Measurements from ENCODE around the gene CCDC148. TPM values are rescaled to one million over a fixed set of nuclear protein-coding genes. Genes with fewer than 3 reads are reported as not detected.

CCDC148 gene
- not detected in 2 replicates for total RNA-seq

DNA sequence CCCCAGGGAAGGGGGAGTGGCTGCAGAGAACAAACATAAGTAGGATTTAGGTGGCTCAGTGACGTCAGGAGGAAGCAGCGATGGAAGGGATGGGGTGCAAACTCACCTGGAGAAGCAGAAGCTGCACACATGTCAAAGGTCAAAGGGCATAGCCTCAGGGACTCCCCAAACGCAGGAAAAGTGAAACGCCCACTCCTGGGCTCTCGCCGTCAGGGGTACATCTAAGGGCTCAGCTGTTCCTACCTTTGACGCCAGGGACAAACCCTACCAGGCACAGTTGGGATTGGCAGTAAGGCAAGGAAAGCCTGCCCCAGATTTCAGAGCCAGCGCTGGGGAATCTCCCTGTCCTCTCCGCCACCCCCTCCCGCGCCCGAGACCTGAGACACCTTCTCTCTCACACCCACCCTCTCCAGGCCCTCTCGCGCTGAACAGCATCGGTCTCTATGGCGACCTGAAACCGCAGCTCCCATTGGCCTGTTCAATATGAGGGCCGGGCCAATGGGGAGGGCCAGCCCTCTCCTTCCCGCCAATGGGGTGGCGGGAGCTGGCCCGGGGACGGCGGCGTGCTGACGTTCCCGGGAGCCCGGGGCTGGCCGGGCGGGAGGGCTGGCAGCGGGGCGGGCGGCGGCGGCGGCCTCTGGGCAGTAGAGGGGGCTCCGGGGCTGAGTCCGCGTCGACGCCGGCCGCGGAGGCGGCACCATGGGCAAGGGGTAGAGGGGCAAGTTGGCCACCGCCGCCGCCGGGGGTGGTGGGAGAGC is at the start of gene CCDC148, which contains the start of gene PKP4:
CCDC148 (minus strand) TSS at position 445 of the 758 bp plus-strand sequence; CDS start at position 131, 314 bp downstream.
PKP4 (plus strand) TSS at position 644 of the 758 bp plus-strand sequence. CDS start 76,233 bp downstream, outside the sequence.
- H3K36me3 Mint-ChIP-seq (ENCODE audit: low read depth) = peaks cover 5% of the 10 kb centered on the region
- no peaks in the 10 kb centered on the region for H3K9me3 Mint-ChIP-seq
- intact Hi-C loops (cut with micrococcal nuclease) = loop anchor here (2.0 to 10.0 kb wide), 6 partner anchors 266 to 1256 kb away; partner anchors contain the start of genes ACVR1C, MARCHF7 and WDSUB1
- H3K27me3 Mint-ChIP-seq = peaks cover 18% of the 10 kb centered on the region
- peak within 1 kb of the TSS; percentile 47 for H3K27ac Mint-ChIP-seq
- CTCF ChIA-PET = interaction anchor here (0.7 to 2.2 kb wide), 2 partner anchors 277 to 1129 kb away, joined by 3 to 6 read pairs; no protein-coding TSS in a partner anchor
- TF ChIP-seq, protein P1, sequence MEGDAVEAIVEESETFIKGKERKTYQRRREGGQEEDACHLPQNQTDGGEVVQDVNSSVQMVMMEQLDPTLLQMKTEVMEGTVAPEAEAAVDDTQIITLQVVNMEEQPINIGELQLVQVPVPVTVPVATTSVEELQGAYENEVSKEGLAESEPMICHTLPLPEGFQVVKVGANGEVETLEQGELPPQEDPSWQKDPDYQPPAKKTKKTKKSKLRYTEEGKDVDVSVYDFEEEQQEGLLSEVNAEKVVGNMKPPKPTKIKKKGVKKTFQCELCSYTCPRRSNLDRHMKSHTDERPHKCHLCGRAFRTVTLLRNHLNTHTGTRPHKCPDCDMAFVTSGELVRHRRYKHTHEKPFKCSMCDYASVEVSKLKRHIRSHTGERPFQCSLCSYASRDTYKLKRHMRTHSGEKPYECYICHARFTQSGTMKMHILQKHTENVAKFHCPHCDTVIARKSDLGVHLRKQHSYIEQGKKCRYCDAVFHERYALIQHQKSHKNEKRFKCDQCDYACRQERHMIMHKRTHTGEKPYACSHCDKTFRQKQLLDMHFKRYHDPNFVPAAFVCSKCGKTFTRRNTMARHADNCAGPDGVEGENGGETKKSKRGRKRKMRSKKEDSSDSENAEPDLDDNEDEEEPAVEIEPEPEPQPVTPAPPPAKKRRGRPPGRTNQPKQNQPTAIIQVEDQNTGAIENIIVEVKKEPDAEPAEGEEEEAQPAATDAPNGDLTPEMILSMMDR (IDR thresholded peaks at IDR 0.05) = no peak
- ATAC-seq (ENCODE audit: low read depth) (peak; percentile 96), DNase-seq (peak; percentile 76)
- peak within 1 kb of the TSS; percentile 92 for H3K4me3 Mint-ChIP-seq
- H3K4me1 Mint-ChIP-seq = peaks cover 18% of the 10 kb centered on the region
- POLR2A ChIA-PET = no interaction called here

DNA sequence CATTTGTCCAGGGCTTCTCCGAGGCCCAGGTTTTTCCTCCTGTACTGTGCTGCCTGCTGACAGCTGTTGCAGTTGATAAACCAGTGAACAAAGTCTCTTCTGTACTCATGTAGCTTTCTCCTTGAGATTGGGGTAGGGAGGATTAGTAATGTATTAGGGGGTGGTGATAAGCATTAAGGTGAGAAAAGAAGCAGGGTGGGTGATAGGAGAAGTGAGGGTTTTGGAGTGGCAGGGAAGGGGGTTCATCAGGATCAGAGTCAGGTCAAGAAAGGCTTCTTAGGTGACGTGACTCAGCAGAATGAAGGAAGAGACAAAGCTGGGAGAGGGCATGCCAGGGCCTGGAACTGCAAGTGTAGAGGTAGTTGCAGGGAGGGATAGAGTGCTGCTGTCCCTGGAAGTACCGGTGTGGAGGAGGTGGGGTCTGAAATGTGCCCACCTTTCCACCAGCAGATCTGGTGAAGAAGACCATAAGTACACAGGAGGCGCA is 48.9 kb upstream of the CCDC148 start:
- ATAC-seq (ENCODE audit: low read depth) = no peak
- no peaks in the 10 kb centered on the region for H3K4me1 Mint-ChIP-seq
- H3K27ac Mint-ChIP-seq = no peak overlapping the region
- H3K4me3 Mint-ChIP-seq = no peak overlapping the region
- H3K36me3 Mint-ChIP-seq (ENCODE audit: low read depth) = no peaks in the 10 kb centered on the region
- H3K27me3 Mint-ChIP-seq = no peaks in the 10 kb centered on the region
- ChIA-PET POLR2A (no interaction called here), CTCF (no interaction called here)
- no peaks in the 10 kb centered on the region for H3K9me3 Mint-ChIP-seq
- DNase-seq = no peak
- TF ChIP-seq, protein P1 (IDR thresholded peaks at IDR 0.05) = no peak
- intact Hi-C loops (cut with micrococcal nuclease) = no loop called here

DNA sequence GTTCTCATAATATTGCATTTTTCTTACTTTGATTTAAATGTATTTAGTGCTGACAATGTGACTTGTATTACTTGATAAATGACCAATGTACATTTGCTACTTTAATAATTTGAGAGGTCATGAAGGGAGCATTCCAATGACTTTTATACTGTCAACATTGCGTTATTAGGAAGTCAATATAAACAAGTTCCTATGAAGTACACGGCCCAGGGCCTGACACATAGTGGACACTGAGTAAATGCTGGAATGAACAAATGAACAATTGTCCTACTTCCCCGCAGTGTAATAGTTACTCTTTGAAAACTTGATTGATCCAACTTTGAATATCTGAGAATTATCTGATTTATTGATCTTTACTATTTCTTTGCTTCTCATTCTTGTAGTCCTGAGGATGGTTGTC is 47.5 kb upstream of the CCDC148 start:
- intact Hi-C loops (cut with micrococcal nuclease) = no loop called here
- no peak for DNase-seq
- no peak for ATAC-seq (ENCODE audit: low read depth)
- ChIA-PET CTCF (no interaction called here), POLR2A (no interaction called here)
- no peak overlapping the region for H3K4me3 Mint-ChIP-seq
- no peaks in the 10 kb centered on the region for H3K4me1 Mint-ChIP-seq
- TF ChIP-seq, protein P1 (IDR thresholded peaks at IDR 0.05) = no peak
- no peaks in the 10 kb centered on the region for H3K36me3 Mint-ChIP-seq (ENCODE audit: low read depth)
- H3K27ac Mint-ChIP-seq = no peak overlapping the region
- no peaks in the 10 kb centered on the region for H3K9me3 Mint-ChIP-seq
- H3K27me3 Mint-ChIP-seq = no peaks in the 10 kb centered on the region

DNA sequence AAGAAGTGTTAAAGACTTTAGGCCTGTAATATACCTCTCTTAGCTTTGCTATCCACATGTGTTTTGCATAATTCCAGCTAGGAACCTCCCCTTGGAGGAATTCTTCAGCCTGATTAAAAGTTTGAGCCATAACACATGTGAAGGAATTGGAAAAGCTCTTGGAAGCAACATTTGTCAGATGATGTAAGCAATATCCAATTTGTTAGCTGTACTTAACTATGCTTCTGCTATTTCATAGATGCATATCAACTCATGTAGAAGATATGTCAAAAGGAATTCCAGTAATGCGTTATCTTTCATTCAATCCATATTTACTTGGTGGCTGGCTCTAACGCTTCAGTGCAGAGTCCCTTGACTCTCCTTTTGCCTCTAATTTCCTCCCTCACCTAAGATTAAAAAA is 46.4 kb upstream of the CCDC148 start:
- ChIA-PET POLR2A (no interaction called here), CTCF (no interaction called here)
- TF ChIP-seq, protein P1 (IDR thresholded peaks at IDR 0.05) = no peak
- no peak overlapping the region for H3K27ac Mint-ChIP-seq
- H3K9me3 Mint-ChIP-seq = no peaks in the 10 kb centered on the region
- no peaks in the 10 kb centered on the region for H3K27me3 Mint-ChIP-seq
- H3K4me3 Mint-ChIP-seq = no peak overlapping the region
- H3K36me3 Mint-ChIP-seq (ENCODE audit: low read depth) = no peaks in the 10 kb centered on the region
- no peak for ATAC-seq (ENCODE audit: low read depth)
- no peaks in the 10 kb centered on the region for H3K4me1 Mint-ChIP-seq
- DNase-seq = no peak
- intact Hi-C loops (cut with micrococcal nuclease) = no loop called here

DNA sequence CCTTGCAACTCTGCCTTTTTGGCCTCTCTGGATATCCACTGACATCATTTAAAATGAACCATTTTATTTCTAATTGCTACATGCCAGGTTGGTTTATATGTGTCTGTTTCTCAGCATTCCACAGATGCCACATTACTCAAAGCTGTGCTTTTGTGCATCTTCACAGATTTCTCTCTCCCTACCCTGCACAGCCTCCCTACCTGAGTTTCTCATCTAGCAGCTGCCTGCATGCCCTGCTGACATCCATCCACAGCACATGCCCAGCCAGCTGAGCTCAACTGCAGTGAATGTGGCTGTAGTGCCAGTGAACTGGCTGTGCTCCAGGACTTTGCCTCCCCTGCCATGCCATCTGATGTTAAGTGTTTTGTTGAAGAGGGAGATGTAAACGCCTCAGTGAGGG is 44.7 kb upstream of the CCDC148 start:
- no peak overlapping the region for H3K27ac Mint-ChIP-seq
- ChIA-PET POLR2A (no interaction called here), CTCF (no interaction called here)
- TF ChIP-seq, protein P1 (IDR thresholded peaks at IDR 0.05) = no peak
- no peaks in the 10 kb centered on the region for H3K27me3 Mint-ChIP-seq
- H3K9me3 Mint-ChIP-seq = no peaks in the 10 kb centered on the region
- H3K4me1 Mint-ChIP-seq = no peaks in the 10 kb centered on the region
- no peak for ATAC-seq (ENCODE audit: low read depth)
- no peak overlapping the region for H3K4me3 Mint-ChIP-seq
- intact Hi-C loops (cut with micrococcal nuclease) = no loop called here
- no peak for DNase-seq
- H3K36me3 Mint-ChIP-seq (ENCODE audit: low read depth) = no peaks in the 10 kb centered on the region
